Measurements from ENCODE around the gene PRR5. TPM values are rescaled to one million over a fixed set of nuclear protein-coding genes. Genes with fewer than 3 reads are reported as not detected.
"Not testable (repeated sequence)": the region's sequence is repeated elsewhere in the genome, so short reads cannot be mapped to it uniquely, and the experiment has no call there.

Gene PRR5
- 1.3 and 1.8 TPM in 2 replicates for total RNA-seq (2014; rRNA removed; shearing (Covaris generic))
- polyA plus RNA-seq (2015; cell fraction: cytosol; rRNA removed) = 3.5 and 3.9 TPM in 2 replicates
- 3.9 and 4.5 TPM in 2 replicates for polyA plus RNA-seq (2015; cell fraction: nucleus; rRNA removed)

- no peak for DNase-seq (ENCODE audit: low read depth)
These were observed at the start of gene PRR5 for GRCh38 chr22:44701824-44702478. Gene PRR5 (plus strand): TSS chr22:44702204. CDS start chr22:44702475, 271 bp downstream.

- not testable (repeated sequence) for DNase-seq (ENCODE audit: low read depth)
These were observed 49.1 kb upstream of the PRR5 start for GRCh38 chr22:44652866-44653265.

GRCh38 chr22:44658311-44658953 is 43.6 kb upstream of the PRR5 start:
- peak; percentile 67 for DNase-seq (ENCODE audit: low read depth)

- DNase-seq (ENCODE audit: low read depth) = no peak
These were observed 42.9 kb upstream of the PRR5 start for GRCh38 chr22:44659140-44659539.

GRCh38 chr22:44660051-44660830 is 41.8 kb upstream of the PRR5 start:
- DNase-seq (ENCODE audit: low read depth) = no peak

GRCh38 chr22:44661070-44661469 is 40.9 kb upstream of the PRR5 start:
- DNase-seq (ENCODE audit: low read depth) = no peak

GRCh38 chr22:44661659-44662569 is 40.1 kb upstream of the PRR5 start:
- no peak for DNase-seq (ENCODE audit: low read depth)

GRCh38 chr22:44663256-44663999 is 38.6 kb upstream of the PRR5 start:
- DNase-seq (ENCODE audit: low read depth) = no peak

GRCh38 chr22:44664149-44664548 is 37.9 kb upstream of the PRR5 start:
- DNase-seq (ENCODE audit: low read depth) = no peak

GRCh38 chr22:44665115-44665514 is 36.9 kb upstream of the PRR5 start:
- no peak for DNase-seq (ENCODE audit: low read depth)

- no peak for DNase-seq (ENCODE audit: low read depth)
These were observed 35.8 kb upstream of the PRR5 start for GRCh38 chr22:44666207-44666585.

- DNase-seq (ENCODE audit: low read depth) = no peak
These were observed 34.7 kb upstream of the PRR5 start for GRCh38 chr22:44667276-44667675.

- DNase-seq (ENCODE audit: low read depth) = no peak
These were observed 34.2 kb upstream of the PRR5 start for GRCh38 chr22:44667829-44668189.

- no peak for DNase-seq (ENCODE audit: low read depth)
These were observed 33.7 kb upstream of the PRR5 start for GRCh38 chr22:44668190-44668885.

- no peak for DNase-seq (ENCODE audit: low read depth)
These were observed 33.0 kb upstream of the PRR5 start for GRCh38 chr22:44668886-44669521.

- no peak for DNase-seq (ENCODE audit: low read depth)
These were observed 32.4 kb upstream of the PRR5 start for GRCh38 chr22:44669561-44669976.

- DNase-seq (ENCODE audit: low read depth) = no peak
These were observed 31.6 kb upstream of the PRR5 start for GRCh38 chr22:44670220-44670988.

GRCh38 chr22:44671742-44672141 is 30.3 kb upstream of the PRR5 start:
- no peak for DNase-seq (ENCODE audit: low read depth)

GRCh38 chr22:44672632-44673031 is 29.4 kb upstream of the PRR5 start:
- no peak for DNase-seq (ENCODE audit: low read depth)
